Activated B cell treated with CpG ODN at 0.5 μM for 24 hours (primary cell): ENCODE measurements around the gene EFCAB9. TPM values are rescaled to one million over a fixed set of nuclear protein-coding genes. Genes with fewer than 3 reads are reported as not detected.

Experiments used
- ATAC-seq: fragments of 200-7000 bp; cut with Tn5 transposase; one replicate; pipeline ENCODE4 v1.10.0; 2021; ENCODE audit warnings: low read depth, mild to moderate bottlenecking, moderate library complexity
- CTCF ChIA-PET: fragments of 350-600 bp; sonication (Branson Sonifier 250); formaldehyde crosslinking; loops from one replicate; lab custom pipeline; 2021; ENCODE audit warnings: antibody characterized with exemption; lab: Charles Lee
- POLR2A ChIA-PET: fragments of 350-600 bp; sonication (Branson Sonifier 250); formaldehyde crosslinking; loops from one replicate; lab custom pipeline; 2021; ENCODE audit warnings: antibody characterized with exemption; lab: Charles Lee
- DNase-seq: peaks from one replicate; pipeline ENCODE4 v3.0.0; 2022
- H3K27ac Mint-ChIP-seq: one replicate; pipeline ENCODE4 v1.8.0; 2020; ENCODE audit warnings: mixed read lengths
- H3K27me3 Mint-ChIP-seq: one replicate; pipeline ENCODE4 v1.8.0; 2021; ENCODE audit warnings: mixed read lengths
- H3K36me3 Mint-ChIP-seq: one replicate; pipeline ENCODE4 v1.8.0; 2021; ENCODE audit warnings: low read depth, mixed read lengths
- H3K4me1 Mint-ChIP-seq: one replicate; pipeline ENCODE4 v1.8.0; 2021; ENCODE audit warnings: mixed read lengths
- H3K4me3 Mint-ChIP-seq: one replicate; pipeline ENCODE4 v1.8.0; 2020; ENCODE audit warnings: mild to moderate bottlenecking, mixed read lengths
- H3K9me3 Mint-ChIP-seq: one replicate; pipeline ENCODE4 v1.8.0; 2020; ENCODE audit warnings: mixed read lengths
- CTCF ChIP-seq: fragments of 200-600 bp; IDR thresholded peaks from one replicate; pipeline ENCODE4 v1.8.0; 2022; ENCODE audit warnings: antibody characterized with exemption, mild to moderate bottlenecking
- intact Hi-C: fragments of 100-400 bp; cut with micrococcal nuclease; formaldehyde crosslinking; loops from one replicate; pipeline ENCODE4 v1.15.1; 2024
- total RNA-seq: library from RNA; stranded (reverse); gene quantifications from 2 replicates; pipeline ENCODE4 v1.2.3, GENCODE V29; 2022

Gene EFCAB9
- total RNA-seq, 1 donor from 2014 or later, result not detected

- DNase-seq (no peak), ATAC-seq (peak; percentile 45)
- H3K9me3 Mint-ChIP-seq, result peaks cover 8% of the 10 kb centered on the region
- peaks cover 12% of the 10 kb centered on the region for H3K4me1 Mint-ChIP-seq
- no peaks in the 10 kb centered on the region for H3K27me3 Mint-ChIP-seq
- peak overlapping the region; percentile 2 for H3K4me3 Mint-ChIP-seq
- intact Hi-C loops, result no loop called here
- no peak for TF ChIP-seq CTCF
- ChIA-PET POLR2A (interaction anchor here (0.7 kb wide), 1 partner anchor 50 kb away, joined by 6 read pairs; no protein-coding TSS in a partner anchor), CTCF (no interaction called here)
- H3K27ac Mint-ChIP-seq, result peak overlapping the region; percentile 46
- H3K36me3 Mint-ChIP-seq, result peaks cover 41% of the 10 kb centered on the region
These were observed 30.2 kb downstream of the EFCAB9 start for GRCh38 chr5:172223901-172224873.

- H3K36me3 Mint-ChIP-seq, result peaks cover 37% of the 10 kb centered on the region
- H3K27me3 Mint-ChIP-seq, result no peaks in the 10 kb centered on the region
- ATAC-seq (no peak), DNase-seq (no peak)
- ChIA-PET POLR2A (no interaction called here), CTCF (no interaction called here)
- no peak overlapping the region for H3K27ac Mint-ChIP-seq
- intact Hi-C loops, result no loop called here
- peaks cover under 1% of the 10 kb centered on the region for H3K9me3 Mint-ChIP-seq
- TF ChIP-seq CTCF, result no peak
- H3K4me3 Mint-ChIP-seq, result no peak overlapping the region
- H3K4me1 Mint-ChIP-seq, result peaks cover 12% of the 10 kb centered on the region
These were observed 31.0 kb downstream of the EFCAB9 start for GRCh38 chr5:172224996-172225395.

GRCh38 chr5:172229904-172230303 lies 35.9 kb downstream of the EFCAB9 start:
- peaks cover 2% of the 10 kb centered on the region for H3K4me1 Mint-ChIP-seq
- intact Hi-C loops, result loop anchor here (5.0 kb wide), 1 partner anchor 52 kb away; the partner anchor contains the start of gene UBTD2

GRCh38 chr5:172234031-172234430 lies 40.1 kb downstream of the EFCAB9 start:
- DNase-seq (no peak), ATAC-seq (no peak)
- Mint-ChIP-seq H3K27ac (no peak overlapping the region), H3K36me3 (peaks cover 36% of the 10 kb centered on the region), H3K4me3 (no peak overlapping the region), H3K4me1 (peaks cover 21% of the 10 kb centered on the region), H3K27me3 (no peaks in the 10 kb centered on the region), H3K9me3 (no peaks in the 10 kb centered on the region)
- no peak for TF ChIP-seq CTCF
- POLR2A ChIA-PET, result no interaction called here
- intact Hi-C loops, result loop anchor here (5.0 kb wide), 1 partner anchor 48 kb away; the partner anchor contains the start of gene UBTD2
- CTCF ChIA-PET, result interaction anchor here (1.7 kb wide), 1 partner anchor 322 kb away, joined by 3 read pairs; no protein-coding TSS in a partner anchor

More at GRCh38 chr5:172229904-172230303, 35.9 kb downstream of the EFCAB9 start:
- TF ChIP-seq CTCF, result no peak
- Mint-ChIP-seq H3K27me3 (no peaks in the 10 kb centered on the region), H3K36me3 (peaks cover 48% of the 10 kb centered on the region), H3K4me3 (no peak overlapping the region), H3K27ac (no peak overlapping the region), H3K9me3 (no peaks in the 10 kb centered on the region)
- ATAC-seq, result no peak
- CTCF ChIA-PET, result no interaction called here
- DNase-seq, result no peak
- POLR2A ChIA-PET, result no interaction called here

GRCh38 chr5:172235132-172235780 lies 41.3 kb downstream of the EFCAB9 start:
- no peak for DNase-seq
- TF ChIP-seq CTCF, result no peak
- CTCF ChIA-PET, result no interaction called here
- no peaks in the 10 kb centered on the region for H3K27me3 Mint-ChIP-seq
- ATAC-seq, result no peak
- H3K4me3 Mint-ChIP-seq, result no peak overlapping the region
- POLR2A ChIA-PET, result no interaction called here
- no peaks in the 10 kb centered on the region for H3K9me3 Mint-ChIP-seq
- intact Hi-C loops, result no loop called here
- H3K4me1 Mint-ChIP-seq, result peaks cover 21% of the 10 kb centered on the region
- peak overlapping the region; percentile 64 for H3K27ac Mint-ChIP-seq
- peaks cover 30% of the 10 kb centered on the region for H3K36me3 Mint-ChIP-seq
